Breast epithelium (tissue), 3 donors: ENCODE measurements around the gene CNNM4.

ENCODE experiments used
- CTCF ChIP-seq, 3 donors: fragments of 450-650 bp; IDR thresholded peaks; one replicate each; pipeline ENCODE4 v1.5.1; 2016 to 2017; ENCODE audit warnings: antibody characterized with exemption in 3 of 3, mild to moderate bottlenecking in 3 of 3, moderate library complexity in 3 of 3
- POLR2A ChIP-seq: fragments of 450-650 bp; IDR thresholded peaks from one replicate; pipeline ENCODE4 v1.6.1; 2016; ENCODE audit warnings: antibody characterized with exemption, mild to moderate bottlenecking, moderate library complexity

- TF ChIP-seq CTCF (IDR thresholded peaks at IDR 0.05) (no peak), POLR2A (no peak)
These were observed 100.4 kb downstream of the CNNM4 start for GRCh38 chr2:96861074-96861473.
